Hematopoietic multipotent progenitor cell treated with erythropoietin and hydrocortisone succinate and interleukin-3 and kit ligand, for 17 days (in vitro differentiated cells): Measurements from ENCODE around the gene PDRG1.
A peak's percentile ranks its signal among the peaks of the same experiment; 100 is the strongest.
"Not testable (repeated sequence)": the region's sequence is repeated elsewhere in the genome, so short reads cannot be mapped to it uniquely, and the experiment has no call there.

Experiments used
- DNase-seq: peaks from one replicate; pipeline ENCODE4 v3.0.0-alpha.2; 2015; ENCODE audit warnings: low spot score

PDRG1 gene

GRCh38 chr20:31966991-31967655, 15.3 kb upstream of the PDRG1 start:
- DNase-seq, result no peak

- no peak for DNase-seq
These were observed 12.0 kb upstream of the PDRG1 start for GRCh38 chr20:31963889-31964288.

- DNase-seq, result no peak
These were observed 10.9 kb upstream of the PDRG1 start for GRCh38 chr20:31962761-31963160.

GRCh38 chr20:31956556-31957526, 5.0 kb upstream of the PDRG1 start:
- DNase-seq, result no peak

- DNase-seq, result no peak
These were observed 2.7 kb upstream of the PDRG1 start for GRCh38 chr20:31954500-31954899.

- DNase-seq, result no peak
These were observed 1.8 kb upstream of the PDRG1 start for GRCh38 chr20:31953556-31954148.

- no peak for DNase-seq
These were observed 680 bp downstream of the PDRG1 start for GRCh38 chr20:31951203-31951529.

- DNase-seq, result peak; percentile 14
These were observed 1.8 kb downstream of the PDRG1 start for GRCh38 chr20:31949877-31950646.

GRCh38 chr20:31948008-31948407, 3.8 kb downstream of the PDRG1 start:
- no peak for DNase-seq

- DNase-seq, result no peak
These were observed 6.1 kb downstream of the PDRG1 start for GRCh38 chr20:31945785-31946184.

GRCh38 chr20:31945319-31945718, 6.5 kb downstream of the PDRG1 start:
- no peak for DNase-seq

GRCh38 chr20:31943052-31943471, 8.8 kb downstream of the PDRG1 start:
- DNase-seq, result no peak

GRCh38 chr20:31939661-31940060, 12.2 kb downstream of the PDRG1 start:
- no peak for DNase-seq

- DNase-seq, result no peak
These were observed 14.0 kb downstream of the PDRG1 start for GRCh38 chr20:31937820-31938219.

- no peak for DNase-seq
These were observed 15.4 kb downstream of the PDRG1 start for GRCh38 chr20:31936420-31936819.

- DNase-seq, result no peak
These were observed 16.7 kb downstream of the PDRG1 start for GRCh38 chr20:31934968-31935764.

GRCh38 chr20:31934491-31934890, 17.4 kb downstream of the PDRG1 start:
- DNase-seq, result no peak

- DNase-seq, result no peak
These were observed 18.1 kb downstream of the PDRG1 start for GRCh38 chr20:31933698-31934097.

- no peak for DNase-seq
These were observed 21.1 kb downstream of the PDRG1 start for GRCh38 chr20:31930779-31931178.

- not testable (repeated sequence) for DNase-seq
These were observed 22.2 kb downstream of the PDRG1 start for GRCh38 chr20:31929631-31930030.

GRCh38 chr20:31927627-31928159, 24.2 kb downstream of the PDRG1 start:
- no peak for DNase-seq
